Right atrium auricular region (tissue), 2 donors: Measurements from ENCODE around the gene ITGB3. TPM values are rescaled to one million over a fixed set of nuclear protein-coding genes. Genes with fewer than 3 reads are reported as not detected.

Experiments
- DNase-seq: peaks from one replicate; pipeline ENCODE4 v3.0.0-alpha.2; 2019; ENCODE audit warnings: low spot score
- H3K27ac ChIP-seq, 2 donors: fragments of 200-600 bp; sonication (generic); 1 replicate in 1 of 2; 2 replicates in 1 of 2; pipeline ENCODE4 v1.5.1; 2016 to 2019
- H3K27me3 ChIP-seq, 2 donors: fragments of 200-600 bp; sonication (generic); one replicate each; pipeline versions ENCODE4 v1.5.1 to v1.6.0; 2017 to 2019
- H3K36me3 ChIP-seq: fragments of 200-600 bp; sonication (generic); one replicate; pipeline ENCODE4 v1.5.1; 2016
- H3K4me1 ChIP-seq, 2 donors: fragments of 200-600 bp; sonication (generic); one replicate each; pipeline versions ENCODE4 v1.5.1 to v1.6.0; 2017 to 2019
- H3K4me3 ChIP-seq, 2 donors: fragments of 200-600 bp; sonication (generic); 1 replicate in 1 of 2; 2 replicates in 1 of 2; pipeline ENCODE4 v1.5.1; 2017 to 2019; ENCODE audit warnings: mild to moderate bottlenecking in 1 of 2, moderate library complexity in 1 of 2
- H3K9me3 ChIP-seq, 2 donors: fragments of 200-600 bp; sonication (generic); one replicate each; pipeline ENCODE4 v1.5.1; 2019
- total RNA-seq, 2 donors: library from RNA; depleted of rRNA; stranded (reverse); fragments of >200 nt; gene quantifications; one replicate each; pipeline ENCODE4 v1.1.0, GENCODE V29; 2016
- TF ChIP-seq, protein P1 (sequence below), 2 donors: fragments of 200-600 bp; sonication (generic); IDR thresholded peaks; one replicate each; pipeline ENCODE4 v1.5.1; 2019; ENCODE audit warnings: antibody characterized with exemption in 2 of 2

The ITGB3 gene
- total RNA-seq, 2 donors from 2014 or later, result 3.0 to 13.6 TPM

DNA sequence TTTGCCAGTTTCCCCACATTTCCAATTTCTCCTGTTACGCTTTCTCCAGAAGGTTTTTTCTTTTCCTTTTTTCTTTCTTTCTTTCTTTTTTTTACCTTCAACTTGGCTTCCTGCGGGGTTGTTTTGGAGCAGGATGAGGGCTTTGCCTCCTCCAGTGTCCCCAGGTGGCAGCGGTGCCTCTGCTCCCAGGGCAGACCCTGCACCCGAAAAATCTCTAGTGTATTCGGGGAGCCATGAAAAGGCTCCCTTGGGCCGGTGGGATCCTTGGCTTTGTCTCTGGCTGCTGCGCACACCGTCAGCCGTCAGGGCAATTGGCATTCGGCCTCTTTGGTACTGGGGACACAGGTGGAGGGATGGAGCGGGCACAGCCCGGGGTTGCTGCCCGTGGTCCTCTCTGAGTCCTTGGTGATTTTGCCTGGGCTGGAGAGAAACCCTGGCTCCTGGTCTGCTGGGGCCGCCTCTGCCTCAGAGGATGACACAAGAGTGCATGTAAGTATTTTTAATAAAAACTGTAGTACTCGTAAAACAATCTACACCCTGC, 846 bp downstream of the ITGB3 start:
- no peaks in the 10 kb centered on the region for H3K36me3 ChIP-seq
- H3K27me3 ChIP-seq, result no peaks in the 10 kb centered on the region
- H3K9me3 ChIP-seq, result no peaks in the 10 kb centered on the region
- TF ChIP-seq, protein P1, sequence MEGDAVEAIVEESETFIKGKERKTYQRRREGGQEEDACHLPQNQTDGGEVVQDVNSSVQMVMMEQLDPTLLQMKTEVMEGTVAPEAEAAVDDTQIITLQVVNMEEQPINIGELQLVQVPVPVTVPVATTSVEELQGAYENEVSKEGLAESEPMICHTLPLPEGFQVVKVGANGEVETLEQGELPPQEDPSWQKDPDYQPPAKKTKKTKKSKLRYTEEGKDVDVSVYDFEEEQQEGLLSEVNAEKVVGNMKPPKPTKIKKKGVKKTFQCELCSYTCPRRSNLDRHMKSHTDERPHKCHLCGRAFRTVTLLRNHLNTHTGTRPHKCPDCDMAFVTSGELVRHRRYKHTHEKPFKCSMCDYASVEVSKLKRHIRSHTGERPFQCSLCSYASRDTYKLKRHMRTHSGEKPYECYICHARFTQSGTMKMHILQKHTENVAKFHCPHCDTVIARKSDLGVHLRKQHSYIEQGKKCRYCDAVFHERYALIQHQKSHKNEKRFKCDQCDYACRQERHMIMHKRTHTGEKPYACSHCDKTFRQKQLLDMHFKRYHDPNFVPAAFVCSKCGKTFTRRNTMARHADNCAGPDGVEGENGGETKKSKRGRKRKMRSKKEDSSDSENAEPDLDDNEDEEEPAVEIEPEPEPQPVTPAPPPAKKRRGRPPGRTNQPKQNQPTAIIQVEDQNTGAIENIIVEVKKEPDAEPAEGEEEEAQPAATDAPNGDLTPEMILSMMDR (IDR thresholded peaks at IDR 0.05), result no peak
- H3K4me3 ChIP-seq, result peak overlapping the region; percentile 58 to 76
- H3K4me1 ChIP-seq, result peaks cover 0 to 25% of the 10 kb centered on the region in 2 donors
- DNase-seq, result no peak
- peak overlapping the region; percentile 73 to 75 for H3K27ac ChIP-seq

DNA sequence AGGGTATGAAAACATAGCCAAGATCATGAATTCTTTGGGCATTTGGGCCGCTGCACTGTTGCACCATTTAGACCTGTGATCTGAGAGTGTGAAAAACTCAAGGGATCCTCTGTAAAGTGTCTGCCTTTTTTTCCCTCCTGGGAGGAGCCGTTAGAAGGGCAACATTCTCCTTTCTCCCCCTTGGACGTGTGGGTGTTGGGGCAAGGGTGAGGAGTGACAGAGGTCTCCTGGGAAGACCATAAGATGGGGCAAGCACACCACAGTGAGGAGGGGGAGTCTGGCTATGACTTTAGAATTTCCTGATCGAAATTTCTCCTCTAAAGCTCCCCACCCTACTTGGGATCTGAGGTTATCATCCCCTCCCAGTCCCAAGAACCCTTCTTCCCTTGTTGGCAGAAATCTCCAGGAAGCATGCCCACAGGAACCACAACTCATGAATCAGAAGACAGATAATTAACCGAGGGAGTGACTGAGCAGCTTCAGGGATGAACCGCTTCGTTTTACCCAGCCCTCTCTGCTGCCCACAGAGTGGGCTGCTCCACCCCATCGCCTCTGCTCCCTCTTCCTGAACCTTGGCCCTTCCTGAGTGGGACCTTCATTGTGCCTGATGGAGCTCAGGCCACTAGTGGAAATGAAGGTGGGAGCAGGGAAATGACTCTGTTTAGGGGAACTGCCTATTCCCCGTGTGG, 4.2 kb downstream of the ITGB3 start:
- Histone ChIP-seq H3K4me1 (peaks cover 0 to 25% of the 10 kb centered on the region in 2 donors), H3K27ac (no peak overlapping the region), H3K36me3 (no peaks in the 10 kb centered on the region), H3K9me3 (no peaks in the 10 kb centered on the region), H3K4me3 (no peak overlapping the region), H3K27me3 (no peaks in the 10 kb centered on the region)
- DNase-seq, result no peak
- TF ChIP-seq, protein P1 (IDR thresholded peaks at IDR 0.05), result no peak

DNA sequence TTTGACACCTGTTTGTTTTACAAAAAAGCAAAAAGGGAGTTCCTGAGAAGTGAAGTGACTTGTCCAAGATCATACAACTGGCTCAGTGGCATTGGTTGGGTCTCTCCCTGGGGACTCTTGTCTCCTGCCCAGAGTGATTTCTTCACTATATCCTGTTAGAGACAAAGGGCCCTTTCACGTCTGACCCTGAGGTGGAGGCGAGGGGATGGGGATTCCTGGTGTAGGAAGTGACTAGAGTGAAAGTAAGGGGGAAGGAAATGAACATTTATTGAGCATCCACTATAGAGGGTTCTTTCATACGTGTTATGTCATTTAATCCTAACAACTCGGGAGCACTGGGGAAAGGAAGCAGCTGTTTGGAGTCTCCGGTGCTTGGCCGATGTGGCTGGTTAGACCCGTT, 9.0 kb downstream of the ITGB3 start:
- H3K4me1 ChIP-seq, result peaks cover 0 to 15% of the 10 kb centered on the region in 2 donors
- H3K27me3 ChIP-seq, result no peaks in the 10 kb centered on the region
- no peaks in the 10 kb centered on the region for H3K9me3 ChIP-seq
- TF ChIP-seq, protein P1 (IDR thresholded peaks at IDR 0.05), result no peak
- no peaks in the 10 kb centered on the region for H3K36me3 ChIP-seq
- DNase-seq, result no peak
- no peak overlapping the region for H3K4me3 ChIP-seq
- H3K27ac ChIP-seq, result no peak overlapping the region

DNA sequence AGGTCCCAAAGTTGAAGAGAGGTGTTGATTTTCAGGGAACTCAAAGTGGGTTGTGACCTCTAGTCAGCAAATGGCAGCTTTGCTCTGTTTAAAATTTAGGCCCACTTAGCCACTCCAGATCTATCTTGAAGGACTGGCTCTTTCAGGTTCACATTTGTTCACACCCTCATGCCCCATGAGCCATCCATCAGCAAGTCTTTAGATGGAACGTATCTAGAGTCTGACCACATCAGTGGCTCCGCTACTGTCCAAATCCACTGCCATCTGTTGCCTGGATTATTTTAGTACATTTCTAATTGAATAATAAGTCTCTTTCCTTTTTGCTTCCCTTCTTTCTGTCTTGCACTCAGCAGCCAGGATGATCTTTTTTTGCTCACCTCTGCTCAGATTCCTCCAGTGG, 10.5 kb downstream of the ITGB3 start:
- DNase-seq, result no peak
- Histone ChIP-seq H3K27me3 (no peaks in the 10 kb centered on the region), H3K9me3 (no peaks in the 10 kb centered on the region), H3K4me1 (peaks cover 0 to 15% of the 10 kb centered on the region in 2 donors), H3K36me3 (no peaks in the 10 kb centered on the region), H3K27ac (no peak overlapping the region), H3K4me3 (no peak overlapping the region)
- TF ChIP-seq, protein P1 (IDR thresholded peaks at IDR 0.05), result no peak

DNA sequence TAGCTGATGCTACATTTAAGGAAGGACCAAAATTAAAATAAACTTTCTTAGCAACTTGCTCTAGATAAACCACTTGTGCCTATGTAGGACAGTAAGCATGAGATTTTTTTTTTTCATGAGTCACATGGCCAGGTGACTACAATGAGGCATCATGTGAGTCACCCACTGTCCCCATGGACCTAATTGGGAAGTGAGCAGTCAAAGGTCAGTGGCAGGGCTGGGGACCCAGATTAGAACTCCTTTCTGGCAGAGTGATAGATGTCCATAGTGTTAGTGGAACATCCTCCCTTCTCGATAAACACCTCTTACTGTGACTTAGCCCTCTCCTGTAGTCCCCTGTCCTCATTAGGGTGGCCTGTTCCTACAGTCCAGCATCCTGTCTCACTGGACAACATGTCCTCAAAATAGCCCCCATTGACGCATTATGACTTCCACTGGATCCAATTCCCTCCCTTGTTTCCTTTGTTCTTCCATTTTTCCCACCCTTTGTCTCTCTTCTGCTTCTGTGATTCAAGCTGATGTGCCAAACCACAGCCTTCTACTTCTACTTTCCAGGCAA, 12.4 kb downstream of the ITGB3 start:
- peak overlapping the region; percentile 22 to 51 for H3K27ac ChIP-seq
- no peaks in the 10 kb centered on the region for H3K27me3 ChIP-seq

More for the DNA sequence above, 12.4 kb downstream of the ITGB3 start:
- TF ChIP-seq, protein P1 (IDR thresholded peaks at IDR 0.05), result no peak
- DNase-seq, result no peak
- Histone ChIP-seq H3K4me3 (no peak overlapping the region), H3K9me3 (no peaks in the 10 kb centered on the region), H3K4me1 (peaks cover 0 to 15% of the 10 kb centered on the region in 2 donors), H3K36me3 (no peaks in the 10 kb centered on the region)
